C4-2B (cell line): ENCODE results near the gene KLRG1.

ENCODE experiments used
- H3K27ac ChIP-seq: fragments of 450-650 bp; 2 replicates; pipeline ENCODE4 v1.5.1; 2017
- ZFX ChIP-seq: fragments of 450-650 bp; IDR thresholded peaks from 2 replicates; pipeline ENCODE4 v1.6.1; 2017
- TF ChIP-seq, protein P1 (sequence below): fragments of 450-650 bp; conservative IDR thresholded peaks from 2 replicates; pipeline ENCODE4 v1.5.1; 2017; ENCODE audit warnings: mild to moderate bottlenecking

Gene KLRG1

DNA sequence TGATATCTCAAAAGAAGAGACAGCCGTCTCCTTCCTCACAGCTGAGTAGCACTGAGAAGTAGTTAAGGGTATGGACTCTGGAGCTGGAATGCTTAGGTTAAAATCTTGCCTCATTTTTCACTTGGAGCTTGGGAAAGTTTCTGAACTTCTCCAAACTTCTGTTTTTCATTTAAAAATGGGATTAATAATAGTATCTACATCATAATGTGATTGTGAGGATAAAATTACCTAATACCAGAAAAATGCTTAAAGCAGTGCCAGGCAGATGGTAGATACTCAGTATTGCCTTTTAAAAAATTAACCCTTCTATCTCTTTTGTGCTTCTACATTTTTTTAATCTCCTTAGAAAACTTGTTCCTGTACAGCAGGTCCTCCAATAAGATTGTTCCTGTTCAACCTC is 63.3 kb downstream of the KLRG1 start:
- TF ChIP-seq, protein P1, sequence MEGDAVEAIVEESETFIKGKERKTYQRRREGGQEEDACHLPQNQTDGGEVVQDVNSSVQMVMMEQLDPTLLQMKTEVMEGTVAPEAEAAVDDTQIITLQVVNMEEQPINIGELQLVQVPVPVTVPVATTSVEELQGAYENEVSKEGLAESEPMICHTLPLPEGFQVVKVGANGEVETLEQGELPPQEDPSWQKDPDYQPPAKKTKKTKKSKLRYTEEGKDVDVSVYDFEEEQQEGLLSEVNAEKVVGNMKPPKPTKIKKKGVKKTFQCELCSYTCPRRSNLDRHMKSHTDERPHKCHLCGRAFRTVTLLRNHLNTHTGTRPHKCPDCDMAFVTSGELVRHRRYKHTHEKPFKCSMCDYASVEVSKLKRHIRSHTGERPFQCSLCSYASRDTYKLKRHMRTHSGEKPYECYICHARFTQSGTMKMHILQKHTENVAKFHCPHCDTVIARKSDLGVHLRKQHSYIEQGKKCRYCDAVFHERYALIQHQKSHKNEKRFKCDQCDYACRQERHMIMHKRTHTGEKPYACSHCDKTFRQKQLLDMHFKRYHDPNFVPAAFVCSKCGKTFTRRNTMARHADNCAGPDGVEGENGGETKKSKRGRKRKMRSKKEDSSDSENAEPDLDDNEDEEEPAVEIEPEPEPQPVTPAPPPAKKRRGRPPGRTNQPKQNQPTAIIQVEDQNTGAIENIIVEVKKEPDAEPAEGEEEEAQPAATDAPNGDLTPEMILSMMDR = no peak
- TF ChIP-seq ZFX = no peak
- H3K27ac ChIP-seq = no peak overlapping the region
